GM23248 (cell line): ENCODE measurements around the gene LRRC61.

ENCODE experiments used
- EZH2 ChIP-seq: fragments of 200-600 bp; sonication (generic); IDR thresholded peaks from 2 replicates; pipeline ENCODE4 v1.6.1; 2018; ENCODE audit warnings: antibody characterized with exemption, mild to moderate bottlenecking; ENCODE audit not compliant: insufficient read depth, poor library complexity, severe bottlenecking
- EZH2phosphoT487 ChIP-seq: fragments of 200-600 bp; sonication (generic); IDR thresholded peaks from 2 replicates; pipeline ENCODE4 v1.6.1; 2018; ENCODE audit warnings: antibody characterized with exemption, moderate library complexity, mild to moderate bottlenecking, low read depth; ENCODE audit not compliant: insufficient read depth

DNA sequence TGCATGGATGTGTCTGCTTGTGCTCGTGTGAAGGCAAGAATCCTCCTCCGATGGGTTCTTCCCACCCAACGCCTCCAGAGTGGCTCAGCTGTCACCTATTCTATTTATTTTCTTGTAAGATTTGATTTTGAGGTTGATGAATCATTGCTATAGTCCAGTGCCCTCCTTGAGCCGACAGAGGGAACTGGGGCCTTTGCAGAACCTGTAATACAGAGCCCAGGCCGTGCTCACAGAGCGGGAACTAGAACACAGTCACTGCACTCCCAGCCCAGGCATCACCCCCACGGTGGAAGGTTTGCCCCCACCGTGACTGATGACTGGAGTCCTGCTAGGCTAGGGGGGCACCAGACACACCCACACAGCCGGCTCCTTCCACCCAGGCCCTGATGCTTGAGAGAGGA, 16.3 kb downstream of the LRRC61 start:
- no peak for TF ChIP-seq EZH2
- TF ChIP-seq EZH2phosphoT487: no peak
